ENCODE results near the gene FLNC.

GRCh38 chr7:128831994-128832879, 2.0 kb downstream of the FLNC start:
- TF ChIP-seq CTCF (IDR thresholded peaks at IDR 0.05; ENCODE audit: extremely low read depth in 1 of 2, insufficient read depth in 1 of 2, low read depth in 1 of 2, low read length in 2 of 2) (no peak), POLR2AphosphoS5 (IDR thresholded peaks at IDR 0.05; ENCODE audit: insufficient read depth, low read depth, low read length) (no peak), MAX (IDR thresholded peaks at IDR 0.05; ENCODE audit: insufficient read depth, insufficient read length) (no peak), POLR2A (IDR thresholded peaks at IDR 0.05; ENCODE audit: low read depth, low read length) (no peak), EZH2 (IDR thresholded peaks at IDR 0.05; ENCODE audit: borderline replicate concordance, low read depth, low read length, severe bottlenecking) (no peak)

Measured in endothelial cell of umbilical vein (primary cell).